Measurements from ENCODE around the gene HBD.

- no peak for TF ChIP-seq EZH2 (IDR thresholded peaks at IDR 0.05; ENCODE audit: insufficient read depth, poor library complexity, severe bottlenecking)
- no peak for TF ChIP-seq EZH2phosphoT487 (IDR thresholded peaks at IDR 0.05; ENCODE audit: insufficient read depth, low read depth)
These were observed 37.6 kb downstream of the HBD start for GRCh38 chr11:5196731-5197130.
